Inflammatory macrophage treated with lipopolysaccharide for 4 hours (primary cell): ENCODE data around the gene PRRT3.
"Not testable (repeated sequence)": the region's sequence is repeated elsewhere in the genome, so short reads cannot be mapped to it uniquely, and the experiment has no call there.

Experiments used
- DNase-seq: peaks from one replicate; pipeline ENCODE4 v3.0.0-alpha.2; 2020

The PRRT3 gene

DNA sequence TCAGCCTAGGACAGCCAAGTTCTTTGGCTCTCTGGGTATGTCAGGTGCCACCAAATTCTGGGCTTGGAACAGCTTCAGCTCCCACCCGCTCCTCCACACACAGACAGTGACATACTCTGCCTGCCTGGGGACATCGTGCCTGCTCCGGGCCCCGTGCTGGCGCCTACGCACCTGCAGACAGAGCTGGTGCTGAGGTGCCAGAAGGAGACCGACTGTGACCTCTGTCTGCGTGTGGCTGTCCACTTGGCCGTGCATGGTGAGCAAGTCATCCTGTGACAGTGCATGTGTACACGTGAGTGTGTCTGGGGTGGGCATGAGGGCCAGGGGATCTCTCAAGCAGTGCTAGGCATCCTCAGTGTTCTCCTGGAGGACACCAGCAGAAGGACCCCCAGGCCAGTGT is 34.4 kb downstream of the PRRT3 start:
- no peak for DNase-seq

DNA sequence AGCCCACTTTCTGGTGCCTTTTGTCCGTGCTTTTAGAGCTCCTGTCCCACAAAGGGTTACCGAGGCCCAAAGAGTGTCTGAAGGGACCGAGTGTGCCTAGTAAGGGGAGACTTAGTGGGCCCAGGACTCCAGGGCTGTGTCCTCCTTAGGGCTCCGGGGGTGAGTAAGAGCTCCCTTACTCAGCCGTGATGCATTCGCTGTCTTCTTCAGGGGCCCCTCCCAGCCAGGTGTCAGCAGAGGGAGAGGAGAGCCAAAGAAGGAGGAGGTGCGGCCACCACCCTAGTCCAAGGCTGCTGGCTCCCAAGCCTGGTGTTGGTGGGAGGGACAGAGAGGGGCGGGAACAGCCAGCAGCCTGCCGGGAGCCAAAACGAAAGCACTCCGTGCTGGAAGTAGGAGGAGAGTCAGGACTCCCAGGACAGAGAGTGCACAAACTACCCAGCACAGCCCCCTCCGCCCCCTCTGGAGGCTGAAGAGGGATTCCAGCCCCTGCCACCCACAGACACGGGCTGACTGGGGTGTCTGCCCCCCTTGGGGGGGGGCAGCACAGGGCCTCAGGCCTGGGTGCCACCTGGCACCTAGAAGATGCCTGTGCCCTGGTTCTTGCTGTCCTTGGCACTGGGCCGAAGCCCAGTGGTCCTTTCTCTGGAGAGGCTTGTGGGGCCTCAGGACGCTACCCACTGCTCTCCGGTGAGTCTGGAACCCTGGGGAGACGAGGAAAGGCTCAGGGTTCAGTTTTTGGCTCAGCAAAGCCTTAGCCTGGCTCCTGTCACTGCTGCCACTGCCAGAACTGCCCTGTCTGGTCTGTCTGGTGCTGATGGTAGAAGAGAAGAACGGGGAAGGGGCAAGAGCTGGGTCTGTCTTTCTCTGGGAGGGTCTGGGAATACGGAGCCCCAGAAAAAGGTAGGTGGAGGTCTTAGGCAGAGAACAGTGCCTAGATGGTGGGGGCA is 35.2 kb downstream of the PRRT3 start, which contains the start of gene IL17RC:
TSS of gene IL17RC (plus strand) at position 365 of the 947 bp plus-strand sequence. CDS start at position 583, 218 bp downstream.
- DNase-seq, result peak; percentile 76

DNA sequence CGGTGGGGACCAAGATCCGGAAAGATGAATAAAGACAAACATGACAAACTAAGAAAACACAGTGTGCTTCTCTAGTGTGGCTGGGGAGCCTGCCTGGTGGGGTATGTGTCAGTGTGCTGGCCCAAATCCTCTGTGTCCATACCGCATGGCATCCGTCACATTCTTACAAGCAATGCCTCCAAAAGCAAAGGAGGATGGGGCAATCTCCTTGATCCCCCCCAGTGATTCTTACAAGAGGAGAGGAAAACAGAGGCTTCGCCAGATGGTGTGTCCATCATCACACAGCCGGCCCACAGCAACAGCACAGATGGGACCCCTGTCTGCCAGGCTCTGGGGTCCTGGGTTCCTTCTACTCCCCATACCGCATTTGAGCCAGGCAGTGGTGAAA is 35.9 kb downstream of the PRRT3 start:
- no peak for DNase-seq

DNA sequence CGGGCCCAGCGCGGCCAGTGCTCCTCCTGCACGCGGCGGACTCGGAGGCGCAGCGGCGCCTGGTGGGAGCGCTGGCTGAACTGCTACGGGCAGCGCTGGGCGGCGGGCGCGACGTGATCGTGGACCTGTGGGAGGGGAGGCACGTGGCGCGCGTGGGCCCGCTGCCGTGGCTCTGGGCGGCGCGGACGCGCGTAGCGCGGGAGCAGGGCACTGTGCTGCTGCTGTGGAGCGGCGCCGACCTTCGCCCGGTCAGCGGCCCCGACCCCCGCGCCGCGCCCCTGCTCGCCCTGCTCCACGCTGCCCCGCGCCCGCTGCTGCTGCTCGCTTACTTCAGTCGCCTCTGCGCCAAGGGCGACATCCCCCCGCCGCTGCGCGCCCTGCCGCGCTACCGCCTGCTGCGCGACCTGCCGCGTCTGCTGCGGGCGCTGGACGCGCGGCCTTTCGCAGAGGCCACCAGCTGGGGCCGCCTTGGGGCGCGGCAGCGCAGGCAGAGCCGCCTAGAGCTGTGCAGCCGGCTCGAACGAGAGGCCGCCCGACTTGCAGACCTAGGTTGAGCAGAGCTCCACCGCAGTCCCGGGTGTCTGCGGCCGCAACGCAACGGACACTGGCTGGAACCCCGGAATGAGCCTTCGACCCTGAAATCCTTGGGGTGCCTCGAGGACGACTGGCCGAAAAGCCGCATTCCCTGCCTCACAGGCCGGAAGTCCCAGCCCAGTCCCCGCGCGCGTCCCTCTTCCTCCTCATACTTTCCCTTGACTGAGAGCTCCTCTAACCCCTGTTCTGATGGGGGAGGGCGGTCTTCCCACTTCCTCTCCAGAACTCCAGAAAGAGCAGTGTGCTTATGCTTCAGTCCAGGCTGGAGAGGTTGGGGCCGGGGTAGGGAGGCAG is 36.7 kb downstream of the PRRT3 start:
- peak; percentile 70 for DNase-seq

DNA sequence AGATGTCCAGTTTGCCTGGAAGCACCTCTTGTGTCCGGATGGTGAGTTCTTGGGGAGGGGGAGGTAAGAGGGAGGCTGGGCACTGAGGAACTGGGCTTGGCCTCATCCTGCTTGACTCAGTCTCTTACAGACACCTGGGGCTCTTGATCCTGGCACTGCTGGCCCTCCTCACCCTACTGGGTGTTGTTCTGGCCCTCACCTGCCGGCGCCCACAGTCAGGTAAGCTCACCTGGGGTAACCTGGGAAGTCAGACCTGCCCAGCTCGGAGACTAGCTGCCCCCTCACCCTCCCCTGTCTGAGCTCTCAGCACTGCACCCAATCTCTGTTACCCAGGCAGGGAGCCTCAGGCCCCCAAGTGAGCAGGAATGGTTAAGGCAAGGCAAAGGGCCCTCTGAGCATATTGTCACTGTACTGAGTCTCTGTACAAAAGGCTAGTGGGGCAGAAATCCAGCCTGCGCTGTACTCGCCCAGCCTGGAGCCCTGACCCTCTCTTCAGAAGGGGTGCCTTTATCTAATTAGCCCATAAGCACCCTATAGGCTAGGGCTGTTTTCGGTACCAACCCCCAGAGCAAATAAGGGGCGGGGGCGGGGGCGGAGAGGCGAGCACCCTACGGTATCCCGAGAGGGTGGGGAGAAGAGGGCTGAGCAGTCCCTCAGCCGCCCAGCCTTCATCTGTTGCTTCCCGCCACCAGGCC is 37.5 kb downstream of the PRRT3 start:
- DNase-seq, result no peak

DNA sequence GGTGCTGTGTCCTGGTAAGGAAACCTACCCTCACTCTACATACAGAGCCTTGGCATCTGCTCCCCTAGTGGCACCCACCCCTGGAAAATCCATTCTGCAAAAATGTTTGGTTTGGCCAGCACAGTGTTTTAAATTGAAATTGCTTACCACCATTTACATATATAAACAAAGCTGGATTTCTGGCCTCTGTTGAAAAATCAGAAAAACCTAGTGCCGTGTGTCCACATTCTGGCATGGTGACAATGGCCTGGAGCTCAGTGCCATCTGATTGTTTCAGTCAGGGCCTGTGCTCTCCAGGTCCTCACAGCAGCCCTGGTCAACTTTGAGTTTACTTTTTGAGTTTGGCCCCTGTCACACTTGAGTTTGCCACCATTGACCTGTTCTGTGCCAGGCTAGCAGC is 38.2 kb downstream of the PRRT3 start:
- DNase-seq, result no peak

DNA sequence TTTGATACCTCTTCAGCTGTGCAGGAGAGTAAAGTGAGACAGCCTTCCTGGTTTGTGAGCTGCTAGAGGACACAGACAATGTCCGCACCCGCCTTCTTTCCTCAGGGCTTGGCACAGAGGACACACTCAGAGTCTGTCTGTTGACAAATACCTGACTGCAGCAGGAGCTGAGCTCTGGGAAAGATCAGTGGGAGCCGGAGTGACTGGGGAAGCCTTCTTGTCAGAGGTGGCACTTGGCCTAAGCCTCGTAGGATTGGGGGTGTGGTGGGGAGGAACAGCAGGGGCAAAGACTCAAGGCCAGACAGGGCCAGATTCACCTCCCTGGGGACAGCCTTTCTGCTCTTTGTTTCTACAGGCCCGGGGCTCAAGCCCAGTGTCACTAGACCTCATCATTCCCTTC is 38.6 kb downstream of the PRRT3 start:
- no peak for DNase-seq

DNA sequence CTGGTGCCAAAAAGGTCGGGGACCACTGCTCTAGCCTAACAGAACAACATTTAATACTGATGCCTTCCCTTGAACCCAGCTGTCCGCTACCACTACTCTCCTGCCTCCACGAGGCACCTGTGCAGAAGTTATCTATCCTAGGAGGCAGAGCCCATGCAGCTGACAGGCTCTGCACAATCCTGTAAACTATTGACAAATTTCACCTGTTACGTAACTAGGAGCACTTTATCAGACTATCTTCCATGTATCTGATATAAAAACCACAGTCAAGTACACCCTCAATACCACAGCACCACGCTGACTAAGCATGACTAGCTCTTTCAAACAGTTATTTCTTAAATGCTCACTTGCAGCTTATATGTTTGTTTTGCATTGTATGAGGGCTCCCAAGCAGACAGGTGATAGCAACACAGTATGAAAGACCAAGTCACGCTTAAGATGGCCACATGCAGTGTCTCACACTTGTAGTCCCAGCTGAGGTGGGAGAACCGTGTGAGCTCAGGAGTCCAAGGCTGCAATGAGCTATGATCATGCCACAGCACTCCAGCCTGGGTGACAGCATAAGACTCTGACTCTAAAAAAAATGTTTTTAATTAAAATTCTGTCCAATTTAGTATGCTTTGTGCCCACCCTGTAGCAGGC is 39.8 kb downstream of the PRRT3 start:
- no peak for DNase-seq

DNA sequence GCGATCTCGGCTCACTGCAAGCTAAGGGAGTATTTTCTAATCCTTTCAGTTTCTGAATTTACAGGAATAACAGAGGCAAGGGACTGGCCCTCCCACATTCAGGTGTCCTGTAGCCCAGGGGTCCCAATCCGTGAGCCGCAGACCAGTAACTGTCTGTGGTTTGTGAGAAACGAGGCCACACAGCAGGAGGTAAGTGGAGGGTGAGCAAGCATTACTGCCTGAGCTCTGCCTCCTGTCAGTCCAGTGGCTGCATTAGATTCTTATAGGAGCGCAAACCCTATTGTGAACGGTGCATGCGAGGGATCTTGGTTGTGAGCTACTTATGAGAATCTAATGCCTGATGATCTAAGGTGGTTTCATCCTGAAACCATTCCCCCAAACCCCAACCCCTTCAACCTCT is 40.3 kb downstream of the PRRT3 start:
- no peak for DNase-seq

DNA sequence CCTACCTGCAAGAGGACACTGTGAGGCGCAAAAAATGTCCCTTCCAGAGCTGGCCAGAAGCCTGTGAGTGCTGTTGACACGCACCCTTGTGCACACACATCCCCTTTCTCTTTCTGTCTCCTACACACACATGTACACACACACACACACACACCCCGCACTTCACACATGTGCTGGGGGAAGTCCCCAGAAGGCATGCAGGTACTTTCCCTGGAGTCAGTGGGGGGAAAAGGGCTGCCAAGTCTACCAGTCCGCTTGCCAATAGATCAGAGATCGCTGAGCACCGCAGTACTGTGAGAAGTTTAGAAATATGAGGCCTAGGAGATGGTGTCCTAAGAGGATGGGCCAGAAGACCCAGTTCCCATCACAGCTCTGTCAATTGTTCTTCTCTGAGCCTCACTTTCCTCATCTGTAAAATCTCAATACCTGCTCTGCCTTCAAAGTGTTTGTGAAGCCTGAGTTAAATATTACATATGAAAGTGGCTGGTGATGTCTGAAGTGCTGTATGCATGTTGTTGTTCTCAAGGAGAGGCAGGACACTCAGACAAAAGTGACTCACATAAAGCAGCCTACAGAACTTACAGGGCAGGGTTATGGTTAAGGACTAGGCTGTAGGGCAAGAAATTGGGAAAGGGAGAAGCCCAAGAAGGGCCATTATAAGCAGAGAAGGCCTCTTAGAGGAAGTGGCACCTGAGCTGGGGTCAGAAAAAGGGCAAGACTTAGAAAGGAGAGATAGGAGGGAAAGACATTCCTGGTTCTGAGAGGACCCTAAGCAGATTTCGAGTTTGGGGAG is 42.8 kb downstream of the PRRT3 start:
- DNase-seq, result no peak

DNA sequence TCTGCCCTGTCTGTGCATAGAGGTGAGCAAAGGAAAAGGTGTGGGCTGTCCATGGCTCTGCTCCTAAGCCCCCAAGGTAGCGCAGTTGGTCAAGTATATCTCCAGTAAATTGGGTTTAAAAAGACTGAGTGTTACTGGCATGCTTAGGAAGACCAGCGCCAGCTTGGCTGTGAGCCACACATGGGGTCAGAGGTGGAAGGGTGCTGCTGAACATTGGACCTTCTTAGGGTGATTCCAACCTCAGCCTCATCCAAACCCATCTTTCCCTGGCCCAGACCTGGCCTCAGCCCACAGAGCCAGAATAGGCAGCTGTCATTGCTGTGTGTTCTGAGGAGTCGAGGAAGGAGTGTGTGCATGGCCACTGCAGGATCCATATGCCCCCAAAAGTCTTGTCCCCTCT is 43.9 kb downstream of the PRRT3 start:
- no peak for DNase-seq

DNA sequence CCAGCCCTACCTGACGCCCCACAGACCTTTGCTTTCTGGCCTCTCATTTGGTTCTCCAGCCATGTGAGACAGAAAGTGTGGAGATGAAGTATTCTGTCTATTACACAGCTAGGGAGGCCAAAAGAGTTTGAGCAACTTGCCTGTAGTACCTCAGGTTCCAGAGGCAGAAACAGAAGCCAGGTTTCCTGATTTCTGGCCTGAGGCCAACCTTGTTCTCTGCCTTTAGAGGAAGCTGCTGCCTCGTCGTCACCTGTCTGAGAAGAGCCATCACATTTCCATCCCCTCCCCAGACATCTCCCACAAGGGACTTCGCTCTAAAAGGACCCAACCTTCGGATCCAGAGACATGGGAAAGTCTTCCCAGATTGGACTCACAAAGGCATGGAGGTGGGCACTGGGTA is 45.7 kb downstream of the PRRT3 start:
- DNase-seq, result no peak

DNA sequence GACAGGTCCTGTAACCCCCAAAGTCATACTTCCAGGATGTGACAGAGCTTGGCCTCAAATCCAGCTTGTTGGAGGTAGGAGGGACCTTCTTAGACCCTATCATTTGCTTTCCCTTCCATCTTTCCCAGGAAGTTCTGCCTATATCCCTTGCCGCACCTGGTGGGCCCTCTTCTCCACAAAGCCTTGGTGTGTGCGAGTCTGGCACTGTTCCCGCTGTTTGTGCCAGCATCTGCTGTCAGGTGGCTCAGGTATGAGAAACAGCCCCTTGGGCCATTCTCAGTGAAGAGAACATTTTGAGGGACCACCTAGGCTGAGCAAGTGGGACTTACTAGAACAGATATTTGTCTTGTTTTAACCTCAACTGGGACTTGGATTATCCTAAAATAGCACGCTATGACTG is 48.3 kb downstream of the PRRT3 start:
- DNase-seq, result no peak

DNA sequence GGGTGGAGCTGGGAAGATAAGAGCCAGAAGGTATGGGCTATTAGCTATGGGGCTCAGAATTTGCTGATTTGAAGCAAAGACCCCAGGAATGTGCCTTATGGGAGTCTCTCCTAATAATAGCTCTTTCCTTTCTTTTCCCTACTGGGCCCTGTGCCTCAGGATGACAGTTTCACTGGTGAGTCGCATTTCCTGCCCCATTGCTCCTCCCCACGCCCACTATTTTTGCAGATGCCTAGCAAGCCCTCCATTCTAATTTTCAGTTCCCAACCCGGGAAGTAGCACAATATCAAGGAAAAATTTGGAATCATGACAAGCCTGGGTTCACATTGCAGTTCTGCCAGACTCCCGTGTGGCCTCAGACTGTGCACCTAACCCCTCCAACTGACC is 49.0 kb downstream of the PRRT3 start:
- peak; percentile 70 for DNase-seq

DNA sequence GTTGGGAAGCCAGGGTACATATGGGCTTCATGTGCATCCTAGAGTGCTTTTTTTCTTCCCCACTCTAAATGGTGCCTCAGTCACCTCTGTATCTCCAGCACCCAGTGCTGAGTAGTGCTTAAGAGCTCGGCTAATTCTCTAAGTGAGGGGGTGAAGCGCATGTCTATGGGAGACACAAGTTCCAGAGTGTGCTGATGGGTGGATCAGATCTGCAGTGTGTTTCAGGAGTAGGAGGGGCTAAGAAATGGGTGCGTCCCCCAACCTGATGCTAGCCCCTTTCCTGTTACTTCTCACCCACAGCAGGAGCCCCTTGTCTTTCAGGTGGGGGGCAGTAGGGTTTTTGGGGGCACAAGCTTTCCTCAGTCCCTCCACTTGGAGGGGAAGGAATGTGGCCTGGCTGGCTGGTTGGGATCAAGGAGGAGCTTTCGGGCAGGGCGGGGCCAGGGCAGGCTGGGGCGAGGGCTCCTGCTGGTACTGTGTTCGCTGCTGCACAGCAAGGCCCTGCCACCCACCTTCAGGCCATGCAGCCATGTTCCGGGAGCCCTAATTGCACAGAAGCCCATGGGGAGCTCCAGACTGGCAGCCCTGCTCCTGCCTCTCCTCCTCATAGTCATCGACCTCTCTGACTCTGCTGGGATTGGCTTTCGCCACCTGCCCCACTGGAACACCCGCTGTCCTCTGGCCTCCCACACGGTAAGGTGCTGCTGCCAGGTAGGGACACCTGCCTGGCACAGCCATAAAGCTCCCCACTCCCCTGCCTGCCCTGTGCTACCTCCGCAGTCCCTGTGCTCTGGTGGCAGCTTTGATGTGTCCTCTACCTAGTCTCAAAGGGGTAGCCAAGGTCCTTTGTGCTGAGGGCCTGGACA is 49.6 kb downstream of the PRRT3 start, which contains the start of gene IL17RE:
TSS of gene IL17RE (plus strand) at position 477 of the 866 bp plus-strand sequence. CDS start at position 562, 85 bp downstream.
- no peak for DNase-seq

DNA sequence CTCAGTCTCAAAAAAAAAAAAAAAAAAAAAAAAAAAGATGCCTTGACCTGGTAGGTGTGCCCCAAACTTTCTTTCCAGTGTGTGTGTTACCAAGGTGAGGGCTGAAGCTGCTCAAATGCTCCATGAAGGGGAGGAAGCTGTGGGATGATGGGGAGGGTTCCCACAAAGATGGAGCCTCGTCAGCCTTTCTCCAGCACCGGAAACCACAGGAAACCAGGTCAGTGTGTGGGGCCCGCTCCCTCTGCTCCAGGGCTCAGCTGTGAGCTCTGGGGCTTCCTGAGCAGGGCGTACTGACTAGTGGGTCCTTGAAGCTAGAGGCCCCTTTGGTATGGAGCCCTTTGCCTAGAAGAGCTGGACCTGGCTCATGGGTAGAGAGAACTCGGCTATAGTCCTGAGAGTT is 50.2 kb downstream of the PRRT3 start:
- no peak for DNase-seq

DNA sequence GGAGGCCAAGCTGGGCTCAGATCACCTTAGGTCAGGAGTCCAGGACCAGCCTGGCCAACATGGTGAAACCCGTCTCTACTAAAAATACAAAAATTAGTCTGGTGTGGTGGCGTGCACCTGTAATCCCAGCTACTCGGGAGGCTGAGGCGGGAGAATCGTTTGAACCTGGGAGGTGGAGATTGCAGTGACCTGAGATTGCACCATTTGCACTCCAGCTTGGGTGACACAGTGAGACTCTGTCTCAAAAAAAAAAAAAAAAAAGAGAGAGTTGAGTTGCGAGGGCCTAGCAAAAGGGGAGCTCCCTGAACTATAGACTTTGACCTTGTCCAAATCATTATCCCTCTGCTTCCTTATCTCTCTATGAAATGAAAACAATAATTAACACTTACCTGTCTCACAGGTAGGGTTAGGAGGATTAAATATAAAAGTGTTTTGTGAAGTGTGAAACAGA is 51.2 kb downstream of the PRRT3 start:
- not testable (repeated sequence) for DNase-seq

DNA sequence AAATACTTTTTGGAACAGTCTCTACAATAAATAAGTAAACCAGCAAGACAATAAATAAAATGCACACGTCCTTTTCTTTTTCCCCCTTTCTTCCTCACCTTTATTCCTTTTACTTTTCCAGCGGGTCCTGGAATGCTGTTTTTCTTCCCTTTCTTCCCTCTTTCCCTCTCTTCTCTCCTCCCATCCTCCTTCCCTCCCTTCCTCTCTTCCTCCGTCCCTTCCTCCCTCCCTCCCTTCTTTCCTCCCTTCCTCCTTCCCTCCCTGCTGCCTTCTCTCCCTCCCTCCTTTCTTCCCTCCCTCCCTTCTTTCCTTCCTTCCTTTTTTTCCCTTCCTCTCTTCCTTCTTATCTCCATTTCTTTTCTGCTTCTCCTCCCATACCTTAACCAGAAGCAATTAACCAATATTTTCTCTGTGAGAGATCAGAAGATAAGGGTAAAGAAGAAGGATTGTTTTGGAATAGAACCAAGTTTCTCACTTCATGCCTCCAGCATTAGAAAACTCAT is 52.9 kb downstream of the PRRT3 start:
- DNase-seq, result no peak

DNA sequence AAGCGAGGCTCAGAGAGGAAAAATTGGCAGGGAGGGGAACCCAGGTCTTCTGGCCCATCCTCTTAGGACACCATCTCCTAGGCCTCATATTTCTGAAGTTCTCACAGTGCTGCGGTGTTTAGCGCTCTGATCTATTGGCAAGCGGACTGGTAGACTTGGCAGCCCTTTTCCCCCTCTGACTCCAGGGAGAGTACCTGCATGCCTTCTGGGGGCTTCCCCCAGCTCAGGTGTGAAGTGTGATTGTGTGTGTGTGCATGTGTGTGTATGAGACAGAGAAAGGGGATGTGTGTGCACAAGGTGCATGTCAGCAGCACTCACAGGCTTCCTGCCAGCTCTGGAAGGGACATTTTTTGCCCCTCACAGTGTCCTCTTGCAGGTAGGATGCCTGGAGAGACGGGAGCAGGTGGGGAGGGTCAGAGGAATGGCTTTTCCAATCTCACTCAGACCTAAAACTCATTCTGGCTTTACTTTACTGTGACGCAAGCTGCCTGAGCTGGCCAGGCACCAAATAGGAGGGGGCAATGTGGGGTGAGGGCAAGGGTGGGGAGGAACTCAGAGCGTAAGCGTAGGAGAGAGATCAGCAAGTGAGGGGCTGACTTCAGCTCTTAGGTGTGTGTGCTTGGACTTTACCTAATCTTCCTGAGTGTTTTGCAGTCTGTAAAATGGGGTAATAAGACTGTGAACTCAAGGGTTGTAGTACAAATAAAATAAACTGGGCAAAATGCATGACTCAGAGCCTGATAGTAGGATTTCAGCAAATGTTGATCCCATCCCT is 53.6 kb downstream of the PRRT3 start:
- no peak for DNase-seq
